OCI-LY7 (cell line): Measurements from ENCODE around the gene PRPSAP2. TPM values are rescaled to one million over a fixed set of nuclear protein-coding genes. Genes with fewer than 3 reads are reported as not detected.

Experiments
- BruUV-seq: library from RNA; stranded (reverse); fragments of 400-500 nt; replicated peaks from 2 replicates; lab custom pipeline; 2021; lab: Mats Ljungman, UMichigan
- CTCF ChIA-PET: fragments of 300-600 bp; sonication (Branson Sonifier 250); formaldehyde crosslinking; loops from one replicate; lab custom pipeline; 2022; ENCODE audit warnings: antibody characterized with exemption; ENCODE audit not compliant: unreplicated experiment; lab: Charles Lee
- POLR2A ChIA-PET: fragments of 300-600 bp; sonication (Branson Sonifier 250); formaldehyde crosslinking; loops from one replicate; lab custom pipeline; 2022; ENCODE audit warnings: antibody characterized with exemption; lab: Charles Lee
- DNase-seq: peaks from one replicate; pipeline ENCODE4 v3.0.0-alpha.2; 2015; ENCODE audit warnings: low spot score
- H2AFZ ChIP-seq: fragments of 200-600 bp; sonication (generic), shearing (Covaris generic); 2 replicates; pipeline ENCODE4 v1.6.1; 2014; ENCODE audit warnings: mild to moderate bottlenecking, antibody characterized with exemption, low read length, moderate library complexity
- H3K27ac ChIP-seq: fragments of 200-600 bp; sonication (generic); 2 replicates; pipeline ENCODE4 v1.5.1; 2014; ENCODE audit warnings: mixed run types, low read depth, mild to moderate bottlenecking, moderate library complexity, low read length, inconsistent platforms; ENCODE audit not compliant: poor library complexity, severe bottlenecking
- H3K36me3 ChIP-seq: fragments of 200-600 bp; sonication (generic); 2 replicates; pipeline ENCODE4 v1.6.1; 2014; ENCODE audit warnings: mild to moderate bottlenecking, antibody characterized with exemption, low read length, moderate library complexity, mixed read lengths; ENCODE audit not compliant: insufficient read depth
- H3K4me1 ChIP-seq: fragments of 200-600 bp; sonication (generic); 2 replicates; pipeline ENCODE4 v1.5.1; 2014; ENCODE audit warnings: mild to moderate bottlenecking, low read length; ENCODE audit not compliant: insufficient read depth, poor library complexity, severe bottlenecking
- H3K4me2 ChIP-seq: fragments of 200-600 bp; sonication (generic); 2 replicates; pipeline ENCODE4 v1.6.1; 2014; ENCODE audit warnings: mild to moderate bottlenecking, low read length
- H3K4me3 ChIP-seq: fragments of 200-600 bp; sonication (generic); 2 replicates; pipeline ENCODE4 v1.5.1; 2014; ENCODE audit warnings: mild to moderate bottlenecking, low read depth, low read length; ENCODE audit not compliant: poor library complexity, severe bottlenecking
- H3K79me2 ChIP-seq: fragments of 200-600 bp; sonication (generic); 2 replicates; pipeline ENCODE4 v1.6.1; 2016; ENCODE audit warnings: low read depth, mild to moderate bottlenecking, low read length, moderate library complexity, mixed read lengths; ENCODE audit not compliant: insufficient read depth
- H3K9me2 ChIP-seq: fragments of 200-600 bp; sonication (generic); 2 replicates; pipeline ENCODE4 v1.6.1; 2016; ENCODE audit warnings: mild to moderate bottlenecking, low read length, mixed read lengths; ENCODE audit not compliant: insufficient read depth
- H3K9me3 ChIP-seq: fragments of 200-600 bp; sonication (generic); 2 replicates; pipeline ENCODE4 v1.6.1; 2014; ENCODE audit warnings: mild to moderate bottlenecking, mixed run types, low read length, mixed read lengths
- H4K20me1 ChIP-seq: fragments of 200-600 bp; sonication (generic); 2 replicates; pipeline ENCODE4 v1.6.1; 2014; ENCODE audit warnings: mild to moderate bottlenecking, antibody characterized with exemption, low read length, moderate library complexity, mixed read lengths; ENCODE audit not compliant: insufficient read depth
- CTCF ChIP-seq: fragments of 200-600 bp; sonication (generic); conservative IDR thresholded peaks from 2 replicates; pipeline ENCODE4 v1.5.1; 2014; ENCODE audit warnings: mild to moderate bottlenecking, antibody characterized with exemption, low read length, moderate library complexity, mixed read lengths
- EZH2phosphoT487 ChIP-seq: fragments of 200-600 bp; sonication (generic); IDR thresholded peaks from 2 replicates; pipeline ENCODE4 v1.6.1; 2018; ENCODE audit warnings: low read depth, borderline replicate concordance, mild to moderate bottlenecking, mixed run types, antibody characterized with exemption, low read length, moderate library complexity, mixed read lengths
- intact Hi-C: fragments of 100-400 bp; cut with micrococcal nuclease; formaldehyde crosslinking; loops from one replicate; pipeline ENCODE4 v1.10.0; 2022; ENCODE audit not compliant: unreplicated experiment
- total RNA-seq, 2 experiments: library from RNA; depleted of rRNA in 1 of 2; stranded (reverse); fragments of >200 nt in 1 of 2; shearing (Covaris generic) in 1 of 2; gene quantifications; 2 replicates each; pipeline ENCODE4 v1.2.3, GENCODE V29; 2014 to 2022

Gene PRPSAP2
- total RNA-seq, 2 experiments from 2014 or later: 59.3 to 90.2 TPM

- Histone ChIP-seq H3K27ac (no peak overlapping the region), H3K4me1 (no peaks in the 10 kb centered on the region), H4K20me1 (no peaks in the 10 kb centered on the region), H3K9me2 (no peaks in the 10 kb centered on the region), H3K9me3 (no peaks in the 10 kb centered on the region), H3K4me2 (no peak overlapping the region), H3K4me3 (no peak overlapping the region), H3K36me3 (no peaks in the 10 kb centered on the region), H3K79me2 (no peaks in the 10 kb centered on the region), H2AFZ (no peak overlapping the region)
- POLR2A ChIA-PET: no interaction called here
- CTCF ChIA-PET: no interaction called here
- intact Hi-C loops: no loop called here
- no peak for TF ChIP-seq EZH2phosphoT487
- no peak for TF ChIP-seq CTCF
- DNase-seq: no peak
- BruUV-seq: no TSS peak
Observed at GRCh38 chr17:18974407-18975149, 116.6 kb downstream of the PRPSAP2 start.

GRCh38 chr17:18975597-18975996 lies 117.7 kb downstream of the PRPSAP2 start:
- DNase-seq: no peak
- Histone ChIP-seq H3K27ac (no peak overlapping the region), H3K9me2 (no peaks in the 10 kb centered on the region), H3K4me2 (no peak overlapping the region), H3K4me1 (no peaks in the 10 kb centered on the region), H3K36me3 (no peaks in the 10 kb centered on the region), H3K4me3 (no peak overlapping the region), H2AFZ (no peak overlapping the region), H4K20me1 (no peaks in the 10 kb centered on the region), H3K79me2 (no peaks in the 10 kb centered on the region), H3K9me3 (no peaks in the 10 kb centered on the region)
- no peak for TF ChIP-seq EZH2phosphoT487
- ChIA-PET POLR2A (no interaction called here), CTCF (no interaction called here)
- intact Hi-C loops: no loop called here
- no TSS peak for BruUV-seq

- intact Hi-C loops: no loop called here
- TF ChIP-seq EZH2phosphoT487 (no peak), CTCF (no peak)
- CTCF ChIA-PET: no interaction called here
Observed at GRCh38 chr17:18976201-18976600, 118.3 kb downstream of the PRPSAP2 start.

More at GRCh38 chr17:18976201-18976600, 118.3 kb downstream of the PRPSAP2 start:
- POLR2A ChIA-PET: no interaction called here
- no peak for DNase-seq
- BruUV-seq: no TSS peak
- H3K79me2 ChIP-seq: no peaks in the 10 kb centered on the region
- no peaks in the 10 kb centered on the region for H4K20me1 ChIP-seq
- no peak overlapping the region for H2AFZ ChIP-seq
- H3K27ac ChIP-seq: no peak overlapping the region
- no peak overlapping the region for H3K4me2 ChIP-seq
- H3K4me1 ChIP-seq: no peaks in the 10 kb centered on the region
- no peaks in the 10 kb centered on the region for H3K9me2 ChIP-seq
- no peaks in the 10 kb centered on the region for H3K9me3 ChIP-seq
- no peak overlapping the region for H3K4me3 ChIP-seq
- no peaks in the 10 kb centered on the region for H3K36me3 ChIP-seq
